ENCODE measurements around the gene NCAPH2. TPM values are rescaled to one million over a fixed set of nuclear protein-coding genes. Genes with fewer than 3 reads are reported as not detected.

NCAPH2 gene
- total RNA-seq, 4 donors from 2014 or later, result 34.8 to 45.0 (median 42.1) TPM

GRCh38 chr22:50503475-50504145 is 4.4 kb upstream of the NCAPH2 start:
- 80% methylated on average over 3 of the region's 26 CpGs; no CpG with 5 or more reads in 1 of the 2 donors for WGBS, 2 donors (ENCODE audit: low coverage in 1 of 2)
- no peaks in the 10 kb centered on the region for H3K27me3 ChIP-seq
- TF ChIP-seq EP300 (IDR thresholded peaks at IDR 0.05), result no peak
- TF ChIP-seq CTCF (IDR thresholded peaks at IDR 0.05), result no peak
- no peak for TF ChIP-seq POLR2AphosphoS5 (IDR thresholded peaks at IDR 0.05)
- no peak for TF ChIP-seq POLR2A (IDR thresholded peaks at IDR 0.05)
- no peak overlapping the region for H3K27ac ChIP-seq
- H3K36me3 ChIP-seq, result peaks cover 0 to 42% of the 10 kb centered on the region in 2 donors
- H3K4me1 ChIP-seq, result peaks cover 4 to 28% (median 14%) of the 10 kb centered on the region in 3 donors
- H3K4me3 ChIP-seq, result no peak overlapping the region
- no peaks in the 10 kb centered on the region for H3K9me3 ChIP-seq
- ATAC-seq, result no peak

GRCh38 chr22:50504369-50505211 is 3.4 kb upstream of the NCAPH2 start:
- TF ChIP-seq POLR2AphosphoS5 (IDR thresholded peaks at IDR 0.05) (no peak), CTCF (IDR thresholded peaks at IDR 0.05) (no peak), EP300 (IDR thresholded peaks at IDR 0.05) (no peak), POLR2A (IDR thresholded peaks at IDR 0.05) (no peak)
- H3K27me3 ChIP-seq, result no peaks in the 10 kb centered on the region
- peaks cover 0 to 42% of the 10 kb centered on the region in 2 donors for H3K36me3 ChIP-seq
- H3K9me3 ChIP-seq, result no peaks in the 10 kb centered on the region
- no peak for ATAC-seq
- H3K4me3 ChIP-seq, result no peak overlapping the region
- peaks cover 4 to 36% (median 23%) of the 10 kb centered on the region in 3 donors for H3K4me1 ChIP-seq
- no peak overlapping the region for H3K27ac ChIP-seq
- WGBS, 2 donors (ENCODE audit: low coverage in 1 of 2), result no CpG with 5 or more reads among the region's 44 CpGs

GRCh38 chr22:50505276-50505775 is 2.7 kb upstream of the NCAPH2 start:
- ATAC-seq, result no peak

More at GRCh38 chr22:50505276-50505775, 2.7 kb upstream of the NCAPH2 start:
- TF ChIP-seq POLR2AphosphoS5 (IDR thresholded peaks at IDR 0.05) (no peak), POLR2A (IDR thresholded peaks at IDR 0.05) (no peak), EP300 (IDR thresholded peaks at IDR 0.05) (no peak), CTCF (IDR thresholded peaks at IDR 0.05) (no peak)
- Histone ChIP-seq H3K27ac (no peak overlapping the region), H3K27me3 (no peaks in the 10 kb centered on the region), H3K9me3 (no peaks in the 10 kb centered on the region), H3K4me3 (no peak overlapping the region), H3K4me1 (peaks cover 4 to 44% (median 23%) of the 10 kb centered on the region in 3 donors), H3K36me3 (peaks cover 0 to 42% of the 10 kb centered on the region in 2 donors)
- no CpG with 5 or more reads among the region's 14 CpGs for WGBS, 2 donors (ENCODE audit: low coverage in 1 of 2)

Data from gastroesophageal sphincter (tissue), 4 donors.